Stimulated activated CD4-positive, alpha-beta T cell treated with anti-CD3 and anti-CD28 coated beads, Interleukin-12 subunit alpha, Interleukin-12 subunit beta, amount 100 ng/mL, for 24 hours (primary cell): ENCODE results near the gene RGMB.
A peak's percentile ranks its signal among the peaks of the same experiment; 100 is the strongest.

Experiments used
- DNase-seq, 2 experiments: peaks; one replicate each; pipeline ENCODE4 v3.0.0-alpha.2; 2020; ENCODE audit warnings: low read depth in 2 of 2

RGMB gene

DNA sequence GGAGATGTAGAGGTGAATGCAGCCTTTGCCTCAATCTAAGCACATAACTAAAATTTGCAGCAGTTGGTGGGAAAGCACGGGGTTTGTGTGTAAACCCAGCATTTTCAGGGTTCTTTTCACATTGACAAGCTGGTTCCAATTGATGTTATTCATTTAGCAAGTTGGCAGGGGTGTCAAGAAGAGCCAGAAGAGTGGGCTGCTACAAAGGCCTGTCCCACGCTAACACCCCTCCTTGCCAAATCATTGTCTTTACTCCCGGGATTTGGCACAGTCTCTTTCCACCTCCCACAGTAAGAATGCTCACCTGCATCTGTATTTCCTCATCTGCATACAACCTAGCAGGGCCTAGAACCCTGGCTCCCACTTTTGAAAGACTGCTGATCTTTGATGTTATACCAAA, 11.8 kb downstream of the RGMB start:
- no peak for DNase-seq

DNA sequence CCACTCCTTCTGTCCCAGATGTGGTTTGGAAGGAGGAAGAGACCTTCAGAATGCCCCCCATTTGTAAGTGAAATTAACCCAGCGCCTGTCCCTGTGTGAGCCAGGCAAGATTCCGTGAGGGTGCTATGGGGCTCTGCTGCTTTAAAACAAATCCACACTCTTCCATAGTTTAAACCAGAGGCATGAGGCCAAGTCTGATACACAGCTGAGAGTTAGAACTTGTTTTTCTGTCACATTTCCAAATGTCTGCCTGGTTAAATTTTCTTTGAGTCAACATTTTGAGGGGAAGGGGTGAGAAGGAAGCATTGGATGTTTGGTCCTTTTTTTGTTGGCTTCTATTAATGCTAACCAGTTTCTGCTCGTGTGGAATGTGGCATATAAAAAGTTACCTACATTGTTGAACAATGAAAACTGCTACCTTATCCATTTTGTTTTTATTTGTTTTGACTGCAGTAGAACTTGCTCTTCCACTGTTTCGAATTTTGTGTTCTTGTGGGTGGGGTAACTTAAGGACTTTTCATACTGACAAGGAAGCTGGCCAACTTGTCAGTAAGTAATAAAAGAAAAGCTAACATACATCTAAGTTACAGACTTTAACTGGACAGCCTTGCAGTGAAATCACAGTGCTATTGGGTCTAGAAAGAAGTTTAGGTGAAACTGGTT, 12.9 kb downstream of the RGMB start:
- no peak for DNase-seq

DNA sequence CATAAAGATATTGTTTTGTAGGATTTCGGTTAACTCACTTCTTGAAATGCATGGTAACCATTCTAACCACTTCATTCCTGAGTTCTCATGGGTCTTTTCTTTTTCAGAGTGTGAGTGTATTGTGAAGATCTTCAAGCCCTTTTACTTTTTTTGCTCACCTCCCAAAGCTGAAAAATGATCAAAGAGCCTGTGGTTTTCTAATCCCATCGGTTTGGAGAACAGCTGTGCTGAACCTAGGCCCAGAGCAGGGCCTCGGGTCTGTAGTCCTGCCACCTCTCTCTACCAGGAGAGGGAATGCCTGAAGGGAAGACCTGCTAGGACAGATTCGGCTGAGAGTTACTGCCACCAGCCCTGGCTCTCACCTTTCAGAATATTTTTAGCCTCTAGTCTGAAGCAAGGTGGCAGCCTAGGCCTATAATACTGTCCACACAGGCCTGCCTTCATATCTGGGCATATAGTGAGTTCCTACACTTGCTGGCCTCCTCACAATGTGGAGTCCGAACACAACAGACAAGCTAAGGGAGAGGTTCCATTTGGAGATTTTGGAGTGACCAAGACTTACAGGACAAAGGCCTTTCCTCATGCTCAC, 13.8 kb downstream of the RGMB start:
- DNase-seq, result no peak

DNA sequence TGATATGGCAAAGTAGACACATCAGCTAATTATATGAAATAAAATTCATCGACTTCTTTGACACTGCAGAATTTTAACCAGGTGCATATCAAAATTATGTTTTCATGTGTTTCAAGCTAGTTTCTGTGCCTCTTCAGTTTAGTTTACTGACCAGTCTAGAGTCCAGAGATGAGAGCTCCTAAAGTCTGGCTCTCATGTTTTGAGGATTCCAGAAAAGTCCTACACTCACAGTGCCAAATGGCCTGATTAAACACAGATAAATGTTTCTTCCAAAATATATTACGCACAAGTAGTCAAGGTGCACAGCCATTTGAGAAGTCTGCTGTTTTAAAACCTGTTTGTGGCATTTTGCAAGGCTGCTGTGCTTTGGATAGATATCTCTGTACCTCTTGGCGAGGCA, 15.6 kb downstream of the RGMB start:
- no peak for DNase-seq

DNA sequence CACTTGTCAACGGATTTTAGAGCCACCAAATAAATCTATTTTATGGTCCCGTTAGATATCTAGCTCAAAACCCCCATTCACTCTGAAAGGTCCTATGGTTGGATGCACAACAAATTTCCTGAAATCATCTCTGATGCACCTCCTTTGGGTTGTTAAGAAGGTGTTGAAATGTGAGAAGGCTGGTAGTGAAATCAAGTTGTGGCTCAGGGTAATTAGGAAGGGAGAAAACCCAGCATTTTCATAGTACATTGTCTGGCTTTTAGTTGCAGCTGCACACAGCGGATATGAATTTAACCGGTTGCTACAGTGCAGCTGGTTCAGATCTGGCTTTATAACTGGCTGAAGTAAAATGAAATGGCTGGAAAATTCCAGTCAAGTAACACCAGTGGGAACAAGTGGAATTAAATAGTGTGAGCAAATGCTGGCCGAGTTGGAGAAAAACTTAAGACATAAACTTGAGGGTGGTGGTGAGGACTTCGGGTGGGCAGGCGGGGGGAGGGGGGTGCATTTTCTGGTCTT, 17.6 kb downstream of the RGMB start:
- DNase-seq, result no peak

DNA sequence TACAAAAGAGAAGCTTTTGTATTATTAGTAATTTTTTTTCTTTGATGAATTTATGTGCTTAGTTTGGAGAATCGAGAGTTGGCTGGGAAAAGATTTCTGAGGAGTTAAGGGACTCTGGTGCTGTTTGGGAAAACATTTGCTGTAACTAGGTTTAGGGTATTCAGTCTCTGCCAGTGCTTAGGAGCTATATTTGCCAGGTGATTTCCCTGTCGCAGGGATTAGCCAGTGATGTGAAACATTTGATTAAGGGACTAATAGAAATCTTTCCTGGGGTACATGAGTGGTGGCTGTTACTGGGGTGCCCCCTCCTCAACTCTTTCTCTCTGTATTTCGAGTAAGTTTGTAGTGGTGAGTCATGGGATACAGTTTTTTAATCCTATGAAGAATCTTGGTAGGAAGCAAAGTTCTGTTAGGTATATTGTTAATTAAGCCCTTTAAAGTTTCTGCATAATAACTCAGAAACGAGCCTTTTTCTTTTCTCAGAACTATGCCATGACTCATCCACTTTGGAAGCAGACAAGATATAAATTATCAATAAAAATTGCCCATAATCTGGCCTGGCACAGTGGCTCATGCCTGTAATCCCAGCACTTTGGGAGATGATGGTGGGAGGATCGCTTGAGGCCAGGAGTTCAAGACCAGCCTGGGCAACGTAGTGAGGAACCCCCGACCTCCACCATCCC, 18.6 kb downstream of the RGMB start:
- no peak for DNase-seq

DNA sequence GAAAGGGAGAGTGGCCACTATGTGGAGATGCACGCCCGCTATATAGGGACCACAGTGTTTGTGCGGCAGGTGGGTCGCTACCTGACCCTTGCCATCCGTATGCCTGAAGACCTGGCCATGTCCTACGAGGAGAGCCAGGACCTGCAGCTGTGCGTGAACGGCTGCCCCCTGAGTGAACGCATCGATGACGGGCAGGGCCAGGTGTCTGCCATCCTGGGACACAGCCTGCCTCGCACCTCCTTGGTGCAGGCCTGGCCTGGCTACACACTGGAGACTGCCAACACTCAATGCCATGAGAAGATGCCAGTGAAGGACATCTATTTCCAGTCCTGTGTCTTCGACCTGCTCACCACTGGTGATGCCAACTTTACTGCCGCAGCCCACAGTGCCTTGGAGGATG, 19.8 kb downstream of the RGMB start:
- DNase-seq, result no peak

DNA sequence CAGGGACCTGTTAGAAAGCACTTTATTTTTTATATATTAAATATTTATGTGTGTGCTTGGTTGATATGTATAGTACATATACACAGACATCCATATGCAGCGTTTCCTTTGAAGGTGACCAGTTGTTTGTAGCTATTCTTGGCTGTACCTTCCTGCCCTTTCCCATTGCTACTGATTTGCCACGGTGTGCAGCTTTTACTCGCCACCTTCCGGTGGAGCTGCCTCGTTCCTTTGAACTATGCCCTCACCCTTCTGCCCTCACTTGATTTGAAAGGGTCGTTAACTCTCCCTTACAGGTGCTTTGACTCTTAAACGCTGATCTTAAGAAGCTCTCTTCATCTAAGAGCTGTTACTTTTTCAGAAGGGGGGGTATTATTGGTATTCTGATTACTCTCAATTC, 20.5 kb downstream of the RGMB start:
- no peak for DNase-seq

DNA sequence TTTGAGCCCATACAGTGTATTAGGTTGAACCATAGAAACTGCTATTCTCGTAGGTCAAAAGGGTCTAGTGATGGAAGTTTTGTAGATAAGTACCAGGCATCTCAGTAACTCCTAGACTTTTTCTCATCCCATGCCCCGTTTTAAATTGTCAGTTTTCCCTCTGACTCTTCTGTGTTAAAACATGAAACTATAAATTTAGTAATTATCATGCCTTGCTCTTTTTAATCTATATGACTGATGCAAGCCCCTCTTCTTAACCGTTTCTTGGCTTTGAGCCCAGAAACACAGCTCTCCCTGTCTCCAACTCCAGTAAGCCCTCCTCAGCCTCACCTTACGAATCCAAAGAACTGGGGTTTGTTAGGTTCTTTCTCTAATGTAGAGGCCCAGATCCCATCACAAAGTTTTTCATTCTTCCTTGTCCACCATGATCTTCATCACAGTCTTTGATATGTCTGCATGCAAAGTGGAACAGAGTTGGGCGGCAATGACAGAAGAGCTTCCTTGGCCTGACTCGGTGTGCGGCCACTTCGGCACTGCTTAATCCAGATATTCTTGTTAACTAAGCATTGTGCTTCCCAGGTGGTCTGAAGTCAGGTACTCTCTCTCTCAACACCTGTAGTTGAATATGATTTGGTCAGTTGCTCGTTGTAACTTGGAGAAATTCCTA, 21.1 kb downstream of the RGMB start:
- no peak for DNase-seq

DNA sequence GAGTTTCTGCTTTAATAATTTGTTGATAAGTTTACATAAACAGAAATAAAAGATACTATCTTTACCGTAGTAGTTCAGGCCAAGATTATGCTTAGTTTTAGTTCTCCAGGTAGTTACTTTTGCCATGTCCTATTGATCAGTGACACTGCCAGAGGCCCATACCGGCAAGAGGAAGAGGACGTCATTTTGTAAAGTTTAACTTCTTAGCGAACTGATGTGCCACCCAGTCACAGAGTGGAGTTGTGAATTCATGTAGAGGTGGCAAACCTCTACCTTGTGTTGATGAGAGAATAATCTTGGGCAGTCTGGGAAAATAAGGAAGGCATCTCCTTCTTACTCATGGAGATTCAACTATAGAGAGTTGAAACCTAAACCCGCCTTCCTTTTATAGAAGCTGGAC, 21.8 kb downstream of the RGMB start:
- no peak for DNase-seq

DNA sequence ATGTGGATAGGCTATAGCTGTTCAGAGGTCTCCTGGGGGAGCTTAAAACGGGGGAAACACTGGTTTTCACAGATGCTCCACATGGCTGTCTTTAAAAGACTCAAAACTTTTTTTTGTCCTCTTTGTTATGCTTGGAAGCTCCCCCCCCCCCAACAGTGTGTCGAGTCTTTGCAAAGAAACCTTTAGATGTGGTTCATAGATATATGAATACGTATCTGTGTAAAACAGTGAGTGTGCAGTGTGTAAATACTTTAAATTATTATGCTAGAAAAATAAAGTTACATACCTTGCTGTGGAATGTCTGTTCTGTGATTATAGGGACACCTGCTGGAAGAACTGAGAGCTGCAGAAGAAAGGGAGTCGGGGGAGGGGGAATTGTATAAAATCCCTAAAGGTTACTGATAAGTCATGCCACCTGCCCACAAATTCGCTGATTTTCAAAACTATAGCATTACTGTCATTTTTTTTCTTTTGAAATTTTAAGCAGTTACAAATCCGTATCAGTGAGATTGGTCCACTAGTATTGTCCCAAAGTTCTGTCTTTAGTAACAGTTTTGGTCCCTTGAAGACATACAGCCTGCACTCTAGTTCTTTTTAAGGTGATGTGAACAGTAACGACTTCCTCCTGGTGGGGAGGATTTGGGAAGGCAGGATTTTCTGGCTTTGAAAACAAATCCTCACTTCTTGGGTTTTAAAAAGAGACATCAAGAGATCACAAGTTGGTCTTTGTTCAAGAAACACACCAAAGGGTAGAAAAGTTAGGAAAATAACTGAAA, 22.9 kb downstream of the RGMB start:
- DNase-seq, result peak in 1 of 2 experiments; percentile 23

DNA sequence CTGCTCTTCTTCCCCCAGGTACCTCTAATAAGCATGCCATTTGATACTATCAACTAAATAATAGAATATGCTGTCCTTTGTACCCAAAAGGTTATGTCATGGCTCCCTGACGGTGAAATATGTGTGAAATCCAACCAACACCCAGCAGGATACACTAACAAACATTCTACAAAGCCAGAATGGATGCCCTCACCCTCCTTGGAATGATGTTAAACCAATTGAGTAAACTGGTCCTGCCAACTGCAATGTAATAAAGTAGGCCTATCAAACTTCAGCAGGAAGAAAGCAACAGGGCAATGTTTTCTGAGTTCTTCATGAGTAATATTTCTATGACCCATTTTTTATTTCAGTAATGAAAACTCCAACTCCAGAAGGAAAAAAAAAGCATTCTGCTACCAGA, 24.9 kb downstream of the RGMB start:
- DNase-seq, result no peak

DNA sequence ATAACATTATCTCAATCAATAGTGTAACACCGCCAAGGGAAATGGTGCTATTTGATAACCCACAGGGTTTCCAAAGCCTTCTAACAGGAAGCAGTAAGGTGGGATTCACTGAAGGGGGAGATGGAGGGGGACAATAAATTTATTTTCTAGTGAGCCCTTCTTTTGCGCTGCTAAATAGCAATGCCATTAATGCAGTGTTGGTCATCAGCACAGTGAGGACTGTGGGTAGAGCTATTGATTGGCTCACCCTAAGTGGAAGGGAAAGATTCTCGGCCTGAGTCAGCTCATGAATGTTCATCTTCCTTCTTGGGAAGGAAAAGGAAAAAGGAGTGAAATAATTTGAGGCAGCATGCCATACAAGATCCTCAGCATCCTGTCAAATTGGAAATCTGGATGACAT, 25.4 kb downstream of the RGMB start:
- no peak for DNase-seq

DNA sequence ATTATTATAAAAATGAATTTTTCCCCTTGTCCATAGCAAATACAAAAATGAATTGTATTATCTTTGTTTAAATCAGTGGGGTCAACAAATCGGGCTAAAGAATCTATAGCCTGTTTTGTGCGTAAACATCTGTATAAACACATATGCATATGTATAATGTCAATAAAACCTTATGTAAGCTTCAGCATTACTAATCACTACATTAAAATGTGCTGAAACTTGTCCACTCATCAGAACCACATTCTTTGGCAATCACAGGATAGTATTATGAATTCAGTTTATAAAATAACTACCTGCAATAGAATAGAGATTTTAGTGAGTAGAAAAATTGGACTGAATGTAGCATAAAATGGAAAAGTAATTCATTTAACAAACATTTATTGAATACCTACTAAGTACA, 30.6 kb downstream of the RGMB start:
- DNase-seq, result no peak

DNA sequence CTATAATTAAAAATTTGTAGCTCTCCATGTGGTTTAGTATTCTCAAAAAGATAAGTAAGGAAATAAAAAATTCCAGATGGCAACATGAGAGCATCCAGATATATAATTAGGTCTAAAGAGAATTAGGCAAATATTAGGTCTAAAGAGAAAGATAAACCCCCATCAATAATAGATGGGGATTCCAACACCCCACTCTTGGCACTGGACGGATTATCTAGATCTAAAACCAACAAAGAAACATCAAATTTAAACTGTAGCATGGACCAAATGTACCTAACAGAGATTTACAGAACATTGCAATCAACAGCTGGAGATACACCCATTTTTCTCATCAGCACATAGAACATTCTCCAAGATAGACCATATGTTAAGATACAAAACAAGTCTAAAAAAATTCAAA, 31.6 kb downstream of the RGMB start:
- DNase-seq, result no peak

DNA sequence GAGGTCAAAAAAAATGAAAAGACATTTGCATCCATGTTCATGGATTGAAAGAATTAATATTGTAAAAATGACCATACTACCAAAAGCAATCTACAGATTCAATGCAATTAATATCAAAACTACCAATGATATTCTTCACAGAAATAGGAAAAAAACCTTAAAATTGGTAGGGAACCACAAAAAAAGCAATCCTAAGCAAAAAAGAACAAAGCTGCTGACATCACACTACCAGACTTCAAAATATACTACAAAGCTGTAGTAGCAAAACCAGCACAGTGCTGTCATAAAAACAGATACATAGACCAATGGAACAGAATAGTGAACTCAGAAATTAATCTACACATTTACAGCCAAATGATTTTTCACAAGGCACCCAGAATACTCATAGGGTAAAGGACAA, 34.3 kb downstream of the RGMB start:
- no peak for DNase-seq

DNA sequence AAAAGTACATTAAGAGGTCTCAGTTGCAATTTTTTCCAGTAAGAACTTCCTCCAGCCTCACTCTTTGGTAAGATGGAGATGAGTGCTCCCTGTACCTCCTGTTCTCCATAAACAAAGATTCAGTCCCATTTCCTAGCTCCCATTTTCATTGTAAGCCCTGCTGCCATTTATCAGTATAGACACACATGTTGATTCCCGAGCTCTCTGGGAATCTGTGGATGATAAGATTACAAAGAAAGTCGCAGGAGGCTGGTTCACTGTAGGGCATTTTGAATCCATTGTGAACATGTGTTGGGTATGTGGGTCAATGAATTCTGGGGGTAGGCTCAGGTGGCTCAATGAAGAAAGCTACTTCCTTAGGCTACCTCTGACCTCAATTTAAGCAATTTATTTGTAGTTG, 36.7 kb downstream of the RGMB start:
- no peak for DNase-seq

DNA sequence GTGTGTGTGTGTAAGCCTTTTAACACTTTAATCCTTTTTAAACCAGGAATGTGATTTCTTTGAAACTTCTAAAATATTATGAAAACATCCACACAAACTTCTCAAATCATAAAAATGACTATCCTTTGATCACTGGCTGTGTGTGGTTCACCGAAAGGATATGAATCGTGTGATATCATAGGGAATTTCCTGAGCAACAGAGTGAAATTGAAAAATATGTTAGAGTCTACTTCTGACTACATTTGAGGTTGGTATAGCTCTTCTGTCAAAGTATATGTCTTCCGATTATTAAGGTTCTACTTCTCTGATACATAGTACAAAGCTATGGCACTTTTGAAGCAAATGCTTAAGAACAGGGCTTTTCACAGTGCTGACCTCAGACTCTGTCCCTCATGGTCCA, 40.3 kb downstream of the RGMB start:
- DNase-seq, result no peak

DNA sequence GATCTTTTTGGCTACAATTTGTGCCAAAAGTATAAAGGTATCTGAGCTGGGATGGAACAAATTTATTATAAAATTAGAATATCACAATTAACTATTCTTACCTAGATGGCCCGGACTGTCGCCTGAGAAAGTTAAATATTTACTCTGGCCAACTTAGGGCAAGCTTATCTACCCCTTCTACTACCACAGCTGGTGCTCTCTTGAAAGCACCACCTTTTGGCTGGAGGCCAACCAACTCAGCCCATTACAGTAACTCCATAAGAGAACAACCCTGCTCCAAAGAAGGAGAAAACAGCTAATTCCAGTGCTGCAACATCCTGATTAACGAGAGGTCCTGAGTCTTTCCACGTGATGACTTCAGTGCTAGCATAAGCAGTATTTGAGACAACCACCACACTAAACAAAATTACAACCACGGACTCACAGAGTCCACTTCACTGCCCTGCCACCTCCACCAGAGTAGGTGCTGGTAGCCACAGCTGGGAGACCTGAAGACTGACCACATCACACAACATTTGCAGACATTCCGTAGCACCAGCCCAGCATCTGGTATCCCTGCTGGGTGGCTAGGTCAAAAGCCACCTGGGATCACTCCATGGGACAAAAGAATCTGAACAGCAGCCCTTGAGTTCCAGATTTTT, 43.2 kb downstream of the RGMB start:
- DNase-seq, result no peak

DNA sequence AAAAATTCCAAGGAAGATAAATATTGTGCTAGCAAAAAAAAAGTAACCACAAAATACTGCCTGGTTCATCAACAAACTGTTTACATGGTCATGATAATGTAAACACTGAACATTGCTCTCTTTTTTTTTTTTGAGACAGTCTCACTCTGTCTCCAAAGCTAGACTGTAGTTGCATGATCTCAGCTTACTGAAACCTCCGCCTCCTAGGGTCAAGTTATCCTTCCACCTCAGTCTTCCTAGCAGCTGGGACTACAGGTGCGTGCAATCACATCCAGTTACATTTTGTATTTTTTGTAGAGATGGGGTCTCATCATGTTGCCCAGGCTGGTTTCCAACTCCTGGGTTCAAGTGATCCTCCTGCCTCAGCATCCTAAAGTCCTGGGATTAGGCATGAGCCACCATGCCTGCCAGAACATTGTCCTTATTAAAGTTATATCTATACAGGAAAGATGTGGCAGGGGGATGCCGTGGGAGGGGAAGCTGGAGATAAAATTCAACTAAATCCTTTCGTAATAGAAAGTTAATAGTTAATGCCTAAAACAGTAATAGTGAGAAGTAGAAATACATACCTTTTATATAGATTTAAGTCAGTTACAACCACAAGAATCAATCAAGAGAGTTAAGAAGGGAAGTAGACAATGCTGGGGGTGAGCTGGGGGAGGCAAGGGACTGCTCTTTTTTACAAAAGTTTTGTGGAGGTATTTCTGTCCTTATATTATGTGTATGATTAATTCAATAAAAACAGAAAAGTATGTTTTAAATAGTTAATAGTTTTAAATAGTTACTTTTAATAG, 52.3 kb downstream of the RGMB start:
- DNase-seq, result no peak

DNA sequence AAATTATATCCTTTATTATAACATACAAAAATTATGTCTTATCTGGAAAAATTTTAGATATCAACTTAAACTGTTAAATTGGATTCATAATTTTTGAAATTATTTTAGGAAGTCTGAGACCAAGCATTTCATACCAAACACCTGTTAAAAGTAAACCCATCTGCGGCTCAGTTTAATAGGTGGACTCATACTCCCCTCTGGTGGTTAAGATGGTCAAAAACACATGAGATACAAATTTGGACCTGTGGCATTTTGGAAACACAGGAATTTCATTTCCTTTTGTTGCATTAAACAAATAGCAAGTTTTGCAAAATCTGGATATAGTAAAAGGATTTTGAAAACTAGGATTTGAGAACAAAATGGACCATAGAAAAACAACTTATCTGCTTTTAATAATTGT, 53.7 kb downstream of the RGMB start:
- no peak for DNase-seq
